Measurements from ENCODE around the gene SQSTM1. TPM values are rescaled to one million over a fixed set of nuclear protein-coding genes. Genes with fewer than 3 reads are reported as not detected.

The SQSTM1 gene
- total and polyA plus RNA-seq, 10 donors = 105 to 328 (median 276) TPM

GRCh38 chr5:179797741-179798140, 23.0 kb upstream of the SQSTM1 start:
- H3K27ac ChIP-seq = no peak overlapping the region
- no peaks in the 10 kb centered on the region for H3K9me3 ChIP-seq
- peaks cover 24 to 66% (median 56%) of the 10 kb centered on the region in 6 donors for H3K4me1 ChIP-seq
- intact Hi-C loops (cut with DNase I; ENCODE audit: low total_unique reads) = no loop called here
- WGBS, 5 donors = 89 to 96% (median 94%) methylated on average over 14 to 30 of the region's 30 CpGs
- H3K27me3 ChIP-seq (replicated peaks in 1 of 7) = no peaks in the 10 kb centered on the region
- DNase-seq = peak; percentile 71
- no peak overlapping the region for H3K4me3 ChIP-seq
- H3K36me3 ChIP-seq = peaks cover 0 to 48% (median 42%) of the 10 kb centered on the region in 6 donors
- TF ChIP-seq, protein P1, sequence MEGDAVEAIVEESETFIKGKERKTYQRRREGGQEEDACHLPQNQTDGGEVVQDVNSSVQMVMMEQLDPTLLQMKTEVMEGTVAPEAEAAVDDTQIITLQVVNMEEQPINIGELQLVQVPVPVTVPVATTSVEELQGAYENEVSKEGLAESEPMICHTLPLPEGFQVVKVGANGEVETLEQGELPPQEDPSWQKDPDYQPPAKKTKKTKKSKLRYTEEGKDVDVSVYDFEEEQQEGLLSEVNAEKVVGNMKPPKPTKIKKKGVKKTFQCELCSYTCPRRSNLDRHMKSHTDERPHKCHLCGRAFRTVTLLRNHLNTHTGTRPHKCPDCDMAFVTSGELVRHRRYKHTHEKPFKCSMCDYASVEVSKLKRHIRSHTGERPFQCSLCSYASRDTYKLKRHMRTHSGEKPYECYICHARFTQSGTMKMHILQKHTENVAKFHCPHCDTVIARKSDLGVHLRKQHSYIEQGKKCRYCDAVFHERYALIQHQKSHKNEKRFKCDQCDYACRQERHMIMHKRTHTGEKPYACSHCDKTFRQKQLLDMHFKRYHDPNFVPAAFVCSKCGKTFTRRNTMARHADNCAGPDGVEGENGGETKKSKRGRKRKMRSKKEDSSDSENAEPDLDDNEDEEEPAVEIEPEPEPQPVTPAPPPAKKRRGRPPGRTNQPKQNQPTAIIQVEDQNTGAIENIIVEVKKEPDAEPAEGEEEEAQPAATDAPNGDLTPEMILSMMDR (IDR thresholded peaks at IDR 0.05 in 8 of 11, conservative IDR thresholded peaks at IDR 0.05 in 3 of 11) = no peak
- TF ChIP-seq POLR2AphosphoS5 (IDR thresholded peaks at IDR 0.05) = peak in 1 of 3 donors; percentile 3

DNA sequence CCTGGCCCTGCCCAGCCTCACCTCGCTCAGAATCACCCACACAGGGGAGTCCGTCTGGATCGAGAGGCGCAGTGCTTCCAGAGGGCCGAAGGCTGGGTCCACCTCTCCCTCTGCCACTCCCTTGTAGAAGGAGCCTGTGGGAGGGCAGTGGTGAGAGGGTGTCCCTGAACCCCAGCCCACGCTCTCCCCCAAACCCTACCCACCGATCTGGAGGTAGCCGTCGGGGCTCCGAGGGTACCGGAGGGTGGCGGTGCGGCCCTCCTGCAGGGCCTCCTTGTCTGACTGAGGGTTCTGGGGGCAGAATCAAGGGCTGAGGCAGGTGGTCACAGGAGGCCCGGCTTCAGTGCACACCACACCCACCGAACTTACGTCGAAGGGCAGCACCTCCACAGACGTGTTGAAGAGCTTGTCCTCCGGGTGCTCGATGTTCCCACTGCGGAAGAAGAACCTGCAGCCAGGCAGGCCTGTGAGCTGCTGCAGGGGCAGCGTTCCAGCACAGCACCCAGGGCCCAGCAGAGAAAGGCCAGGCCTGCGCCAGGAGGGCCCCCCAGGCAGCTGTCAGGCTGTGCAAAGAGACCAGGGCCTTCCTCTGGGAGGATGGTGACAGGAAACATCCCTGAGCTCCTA, 22.4 kb upstream of the SQSTM1 start:
- H3K4me1 ChIP-seq = peaks cover 25 to 66% (median 56%) of the 10 kb centered on the region in 6 donors
- H3K27me3 ChIP-seq (replicated peaks in 1 of 7) = no peaks in the 10 kb centered on the region
- WGBS, 5 donors = 95 to 98% (median 96%) methylated on average over 18 to 23 of the region's 23 CpGs
- DNase-seq = peak; percentile 71
- intact Hi-C loops (cut with DNase I; ENCODE audit: low total_unique reads) = no loop called here
- TF ChIP-seq POLR2AphosphoS5 (IDR thresholded peaks at IDR 0.05) (peak in 2 of 3 donors; percentile 7 to 17), POLR2A (IDR thresholded peaks at IDR 0.05) (no peak)
- TF ChIP-seq, protein P1 (IDR thresholded peaks at IDR 0.05 in 8 of 11, conservative IDR thresholded peaks at IDR 0.05 in 3 of 11) = no peak
- peaks cover 0 to 48% (median 42%) of the 10 kb centered on the region in 6 donors for H3K36me3 ChIP-seq
- no peak overlapping the region for H3K4me3 ChIP-seq
- H3K9me3 ChIP-seq = no peaks in the 10 kb centered on the region
- no peak overlapping the region for H3K27ac ChIP-seq

DNA sequence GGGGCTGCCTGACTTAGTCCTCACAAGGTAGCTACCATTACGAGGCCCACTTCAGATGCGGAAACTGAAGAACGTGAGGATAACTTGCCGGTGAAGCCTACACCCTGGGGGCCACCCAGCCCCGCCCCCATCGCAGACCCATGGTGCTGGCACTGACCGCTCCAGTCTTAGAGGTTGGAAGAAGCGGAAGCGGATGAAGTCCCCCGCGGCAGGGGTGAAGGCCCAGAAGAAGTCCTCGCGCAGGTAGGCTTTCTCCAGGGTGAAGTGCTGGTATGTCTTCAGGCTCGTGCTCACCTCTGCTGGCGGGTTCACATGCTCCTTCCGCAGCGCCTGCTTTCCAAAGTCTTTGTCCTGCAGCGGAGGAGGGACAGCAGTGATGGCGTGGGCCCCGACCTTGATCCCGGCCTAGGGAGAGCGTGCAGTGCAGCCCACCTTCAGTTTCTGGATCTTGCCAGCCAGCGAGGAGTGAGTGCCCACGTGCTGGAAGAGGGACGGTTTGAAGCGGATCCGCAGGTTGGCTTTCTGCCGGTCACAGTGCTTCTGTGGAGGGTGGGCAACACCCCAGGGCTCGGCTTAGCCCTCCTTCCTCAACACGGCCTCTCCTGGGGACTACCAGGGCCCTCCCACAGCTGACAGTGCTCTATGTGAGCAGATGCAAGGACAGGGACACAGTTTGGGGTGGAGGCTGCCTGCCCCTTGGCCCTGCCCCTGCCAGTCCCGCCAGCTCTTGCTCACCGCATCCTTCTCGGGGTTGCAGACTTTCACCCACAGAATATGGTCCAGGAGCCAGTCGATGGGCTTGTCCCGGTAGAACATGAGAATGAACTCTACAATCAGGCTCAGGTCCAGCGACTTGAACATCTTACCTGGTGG, 21.7 kb upstream of the SQSTM1 start:
- Histone ChIP-seq H3K4me1 (peaks cover 28 to 66% (median 56%) of the 10 kb centered on the region in 6 donors), H3K27ac (no peak overlapping the region), H3K9me3 (no peaks in the 10 kb centered on the region), H3K4me3 (no peak overlapping the region), H3K27me3 (replicated peaks in 1 of 7) (no peaks in the 10 kb centered on the region), H3K36me3 (peaks cover 0 to 48% (median 42%) of the 10 kb centered on the region in 6 donors)
- intact Hi-C loops (cut with DNase I; ENCODE audit: low total_unique reads) = no loop called here
- peak; percentile 69 for DNase-seq
- WGBS, 5 donors = 96 to 97% (median 96%) methylated on average over 32 to 36 of the region's 36 CpGs
- peak in 2 of 3 donors; percentile 9 to 28 for TF ChIP-seq POLR2AphosphoS5 (IDR thresholded peaks at IDR 0.05)
- TF ChIP-seq, protein P1 (IDR thresholded peaks at IDR 0.05 in 8 of 11, conservative IDR thresholded peaks at IDR 0.05 in 3 of 11) = no peak

- H3K4me1 ChIP-seq = peaks cover 27 to 66% (median 56%) of the 10 kb centered on the region in 6 donors
- H3K36me3 ChIP-seq = peaks cover 0 to 48% (median 42%) of the 10 kb centered on the region in 6 donors
- DNase-seq = peak; percentile 70
- no peak overlapping the region for H3K27ac ChIP-seq
- no peaks in the 10 kb centered on the region for H3K27me3 ChIP-seq (replicated peaks in 1 of 7)
- intact Hi-C loops (cut with DNase I; ENCODE audit: low total_unique reads) = no loop called here
- no peaks in the 10 kb centered on the region for H3K9me3 ChIP-seq
- peak in 1 of 3 donors; percentile 39 for TF ChIP-seq POLR2AphosphoS5 (IDR thresholded peaks at IDR 0.05)
- TF ChIP-seq, protein P1 (IDR thresholded peaks at IDR 0.05 in 8 of 11, conservative IDR thresholded peaks at IDR 0.05 in 3 of 11) = no peak
- WGBS, 5 donors = 89 to 97% (median 94%) methylated on average over 4 to 5 of the region's 5 CpGs
- no peak overlapping the region for H3K4me3 ChIP-seq
These were observed 21.1 kb upstream of the SQSTM1 start for GRCh38 chr5:179799644-179799973.

Measured in spleen (tissue), 11 donors.